ENCODE data around the gene ATG4C. TPM values are rescaled to one million over a fixed set of nuclear protein-coding genes. Genes with fewer than 3 reads are reported as not detected.

Gene ATG4C
- total and polyA plus RNA-seq, 2 donors from 2014 or later = 8.7 to 9.5 TPM

DNA sequence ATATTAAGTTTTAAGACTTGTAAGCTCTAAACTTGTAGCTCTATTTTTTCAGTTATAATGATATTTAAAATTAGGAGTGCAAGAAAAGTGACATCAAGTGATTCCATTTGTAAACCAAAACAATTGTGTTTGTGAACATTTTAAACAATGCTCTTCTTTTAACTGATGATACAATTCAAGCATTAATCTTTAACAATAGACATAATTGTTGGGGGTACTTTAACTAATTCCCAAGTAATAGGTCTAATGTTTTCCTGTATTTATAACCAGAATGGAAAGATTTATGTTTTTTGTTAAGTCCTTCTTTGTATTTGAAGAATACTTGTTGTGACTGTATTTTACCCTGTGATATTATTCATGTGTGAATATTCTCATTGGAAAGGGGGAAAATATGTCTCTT lies 6.8 kb downstream of the ATG4C start:
- no peaks in the 10 kb centered on the region for H3K27me3 ChIP-seq (ENCODE audit: control insufficient read depth, insufficient read depth, low read length)
- no peak overlapping the region for H3K9ac ChIP-seq (ENCODE audit: low read length in 3 of 3)
- H3K4me1 ChIP-seq (ENCODE audit: control insufficient read depth in 2 of 3, insufficient read depth in 2 of 3, low read depth in 1 of 3, low read length in 3 of 3) = no peaks in the 10 kb centered on the region
- no peak overlapping the region for H3K27ac ChIP-seq (ENCODE audit: low read depth in 2 of 2, low read length in 2 of 2)
- no peaks in the 10 kb centered on the region for H3K9me3 ChIP-seq (ENCODE audit: control insufficient read depth in 2 of 3, insufficient read depth in 1 of 3, low read length in 3 of 3)
- H3K4me3 ChIP-seq (ENCODE audit: low read length in 3 of 3) = no peak overlapping the region
- DNase-seq = no peak
- FAIRE-seq = peak; percentile 50
- H3K36me3 ChIP-seq (ENCODE audit: control insufficient read depth in 2 of 3, insufficient read depth in 3 of 3, low read length in 3 of 3) = no peaks in the 10 kb centered on the region
- intact Hi-C loops (cut with DNase I) = no loop called here
- TF ChIP-seq, protein P1, sequence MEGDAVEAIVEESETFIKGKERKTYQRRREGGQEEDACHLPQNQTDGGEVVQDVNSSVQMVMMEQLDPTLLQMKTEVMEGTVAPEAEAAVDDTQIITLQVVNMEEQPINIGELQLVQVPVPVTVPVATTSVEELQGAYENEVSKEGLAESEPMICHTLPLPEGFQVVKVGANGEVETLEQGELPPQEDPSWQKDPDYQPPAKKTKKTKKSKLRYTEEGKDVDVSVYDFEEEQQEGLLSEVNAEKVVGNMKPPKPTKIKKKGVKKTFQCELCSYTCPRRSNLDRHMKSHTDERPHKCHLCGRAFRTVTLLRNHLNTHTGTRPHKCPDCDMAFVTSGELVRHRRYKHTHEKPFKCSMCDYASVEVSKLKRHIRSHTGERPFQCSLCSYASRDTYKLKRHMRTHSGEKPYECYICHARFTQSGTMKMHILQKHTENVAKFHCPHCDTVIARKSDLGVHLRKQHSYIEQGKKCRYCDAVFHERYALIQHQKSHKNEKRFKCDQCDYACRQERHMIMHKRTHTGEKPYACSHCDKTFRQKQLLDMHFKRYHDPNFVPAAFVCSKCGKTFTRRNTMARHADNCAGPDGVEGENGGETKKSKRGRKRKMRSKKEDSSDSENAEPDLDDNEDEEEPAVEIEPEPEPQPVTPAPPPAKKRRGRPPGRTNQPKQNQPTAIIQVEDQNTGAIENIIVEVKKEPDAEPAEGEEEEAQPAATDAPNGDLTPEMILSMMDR (IDR thresholded peaks at IDR 0.05; ENCODE audit: borderline replicate concordance, extremely low read depth, insufficient read depth) = no peak

GRCh38 chr1:62794053-62794452 lies 10.1 kb downstream of the ATG4C start:
- H3K9ac ChIP-seq (ENCODE audit: low read length in 3 of 3) = no peak overlapping the region
- intact Hi-C loops (cut with DNase I) = no loop called here
- no peak for FAIRE-seq
- H3K27me3 ChIP-seq (ENCODE audit: control insufficient read depth, insufficient read depth, low read length) = no peaks in the 10 kb centered on the region
- no peaks in the 10 kb centered on the region for H3K36me3 ChIP-seq (ENCODE audit: control insufficient read depth in 2 of 3, insufficient read depth in 3 of 3, low read length in 3 of 3)
- TF ChIP-seq, protein P1 (IDR thresholded peaks at IDR 0.05; ENCODE audit: borderline replicate concordance, extremely low read depth, insufficient read depth) = no peak
- H3K4me1 ChIP-seq (ENCODE audit: control insufficient read depth in 2 of 3, insufficient read depth in 2 of 3, low read depth in 1 of 3, low read length in 3 of 3) = no peaks in the 10 kb centered on the region
- H3K27ac ChIP-seq (ENCODE audit: low read depth in 2 of 2, low read length in 2 of 2) = no peak overlapping the region
- H3K4me3 ChIP-seq (ENCODE audit: low read length in 3 of 3) = no peak overlapping the region
- DNase-seq = no peak
- no peaks in the 10 kb centered on the region for H3K9me3 ChIP-seq (ENCODE audit: control insufficient read depth in 2 of 3, insufficient read depth in 1 of 3, low read length in 3 of 3)

- no peaks in the 10 kb centered on the region for H3K9me3 ChIP-seq (ENCODE audit: control insufficient read depth in 2 of 3, insufficient read depth in 1 of 3, low read length in 3 of 3)
- H3K27me3 ChIP-seq (ENCODE audit: control insufficient read depth, insufficient read depth, low read length) = no peaks in the 10 kb centered on the region
- no peaks in the 10 kb centered on the region for H3K4me1 ChIP-seq (ENCODE audit: control insufficient read depth in 2 of 3, insufficient read depth in 2 of 3, low read depth in 1 of 3, low read length in 3 of 3)
- no peak overlapping the region for H3K4me3 ChIP-seq (ENCODE audit: low read length in 3 of 3)
- TF ChIP-seq, protein P1 (IDR thresholded peaks at IDR 0.05; ENCODE audit: borderline replicate concordance, extremely low read depth, insufficient read depth) = no peak
- H3K9ac ChIP-seq (ENCODE audit: low read length in 3 of 3) = no peak overlapping the region
- DNase-seq = no peak
- H3K36me3 ChIP-seq (ENCODE audit: control insufficient read depth in 2 of 3, insufficient read depth in 3 of 3, low read length in 3 of 3) = no peaks in the 10 kb centered on the region
- FAIRE-seq = peak; percentile 54
- H3K27ac ChIP-seq (ENCODE audit: low read depth in 2 of 2, low read length in 2 of 2) = no peak overlapping the region
- intact Hi-C loops (cut with DNase I) = no loop called here
These were observed 12.3 kb downstream of the ATG4C start for GRCh38 chr1:62796221-62796620.

DNA sequence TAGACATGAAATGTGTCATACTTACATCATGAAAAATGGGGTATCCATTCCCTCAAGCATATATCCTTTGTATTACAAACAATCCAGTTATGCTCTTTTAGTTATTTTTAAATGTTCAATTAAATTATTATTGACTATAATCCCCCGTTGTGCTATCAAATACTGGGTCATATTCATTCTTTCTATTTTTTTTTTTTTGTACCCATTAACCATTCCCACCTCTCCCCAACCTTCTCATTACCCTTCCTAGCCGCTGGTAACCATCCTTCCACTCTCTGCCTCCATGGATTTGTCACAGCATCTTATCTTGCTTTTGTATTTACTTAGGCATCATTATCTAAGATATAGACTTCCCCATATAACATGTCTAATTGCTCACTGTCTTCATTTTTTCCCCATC lies 15.8 kb downstream of the ATG4C start:
- Histone ChIP-seq H3K27me3 (ENCODE audit: control insufficient read depth, insufficient read depth, low read length) (no peaks in the 10 kb centered on the region), H3K9ac (ENCODE audit: low read length in 3 of 3) (no peak overlapping the region), H3K27ac (ENCODE audit: low read depth in 2 of 2, low read length in 2 of 2) (no peak overlapping the region), H3K4me3 (ENCODE audit: low read length in 3 of 3) (no peak overlapping the region), H3K36me3 (ENCODE audit: control insufficient read depth in 2 of 3, insufficient read depth in 3 of 3, low read length in 3 of 3) (no peaks in the 10 kb centered on the region), H3K4me1 (ENCODE audit: control insufficient read depth in 2 of 3, insufficient read depth in 2 of 3, low read depth in 1 of 3, low read length in 3 of 3) (no peaks in the 10 kb centered on the region), H3K9me3 (ENCODE audit: control insufficient read depth in 2 of 3, insufficient read depth in 1 of 3, low read length in 3 of 3) (no peaks in the 10 kb centered on the region)
- intact Hi-C loops (cut with DNase I) = no loop called here
- TF ChIP-seq, protein P1 (IDR thresholded peaks at IDR 0.05; ENCODE audit: borderline replicate concordance, extremely low read depth, insufficient read depth) = no peak
- DNase-seq = no peak
- FAIRE-seq = no peak
